LNCAP (cell line): ENCODE data around the gene CD300LB.

Experiments used
- CTCF ChIP-seq: fragments of 450-650 bp; IDR thresholded peaks from 2 replicates; pipeline ENCODE4 v1.5.1; 2017; ENCODE audit warnings: mild to moderate bottlenecking

The CD300LB gene

DNA sequence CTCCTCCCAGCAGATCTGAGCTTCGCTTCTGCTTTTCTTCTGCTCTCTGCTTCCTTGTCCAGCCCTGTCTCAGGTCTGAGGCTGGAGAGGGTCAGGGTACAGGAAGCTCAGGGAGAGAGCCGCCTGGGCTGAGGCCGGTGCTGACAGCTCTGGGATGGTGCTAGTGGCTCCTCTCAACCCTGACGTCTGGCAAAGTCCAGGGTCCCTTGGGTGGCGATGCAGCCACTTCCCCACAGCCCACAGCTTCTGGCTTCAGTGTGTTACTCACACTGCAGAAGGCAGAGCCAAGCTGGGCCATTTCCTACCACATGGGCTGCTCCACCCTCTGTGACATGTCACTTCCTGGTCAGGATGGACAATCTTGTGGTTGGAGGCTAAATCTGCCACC is 14.6 kb upstream of the CD300LB start, which contains the start of gene CD300C:
CD300C (minus strand) TSS at position 273 of the 388 bp plus-strand sequence. CDS start 333 bp downstream, outside the sequence.
- no peak for TF ChIP-seq CTCF

DNA sequence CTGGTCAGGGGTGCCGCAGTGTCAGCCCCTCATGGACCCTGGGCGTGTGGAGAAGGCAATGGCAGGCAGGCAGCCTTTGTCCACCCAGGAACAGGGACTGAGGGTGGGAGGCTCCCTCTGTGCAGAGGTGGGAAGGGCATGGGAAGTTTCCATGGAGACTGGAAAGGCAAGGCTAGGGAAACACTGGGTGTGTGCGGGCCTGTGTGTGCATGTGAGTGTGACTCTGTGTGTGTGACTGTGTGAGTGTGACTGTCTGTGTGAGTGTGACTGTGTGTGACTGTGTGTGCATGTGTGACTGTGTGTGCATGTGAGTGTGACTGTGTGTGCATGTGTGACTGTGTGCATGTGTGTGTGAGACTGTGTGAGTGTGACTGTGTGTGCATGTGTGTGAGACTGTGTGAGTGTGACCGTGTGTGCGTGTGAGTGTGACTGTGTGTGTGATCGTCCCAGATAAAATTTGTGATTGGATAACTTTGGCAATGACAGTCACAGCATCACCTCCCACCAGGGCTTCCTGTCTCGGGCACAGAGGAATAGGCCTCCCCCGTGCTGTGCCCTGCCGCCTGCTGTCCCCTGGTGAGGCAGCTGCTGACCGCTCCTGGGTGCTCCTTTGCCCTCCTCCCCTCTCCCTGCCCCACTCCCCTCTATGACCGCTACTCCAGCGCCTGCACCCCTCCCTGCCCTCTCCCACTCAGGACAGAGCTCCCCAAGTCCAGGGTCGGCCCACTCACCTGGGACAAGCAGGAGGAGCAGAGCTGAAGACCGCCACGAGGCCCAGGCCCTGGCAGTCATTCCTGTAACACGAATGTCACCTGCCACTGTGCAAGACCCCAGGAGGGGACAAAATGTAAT is 13.9 kb upstream of the CD300LB start:
- no peak for TF ChIP-seq CTCF

DNA sequence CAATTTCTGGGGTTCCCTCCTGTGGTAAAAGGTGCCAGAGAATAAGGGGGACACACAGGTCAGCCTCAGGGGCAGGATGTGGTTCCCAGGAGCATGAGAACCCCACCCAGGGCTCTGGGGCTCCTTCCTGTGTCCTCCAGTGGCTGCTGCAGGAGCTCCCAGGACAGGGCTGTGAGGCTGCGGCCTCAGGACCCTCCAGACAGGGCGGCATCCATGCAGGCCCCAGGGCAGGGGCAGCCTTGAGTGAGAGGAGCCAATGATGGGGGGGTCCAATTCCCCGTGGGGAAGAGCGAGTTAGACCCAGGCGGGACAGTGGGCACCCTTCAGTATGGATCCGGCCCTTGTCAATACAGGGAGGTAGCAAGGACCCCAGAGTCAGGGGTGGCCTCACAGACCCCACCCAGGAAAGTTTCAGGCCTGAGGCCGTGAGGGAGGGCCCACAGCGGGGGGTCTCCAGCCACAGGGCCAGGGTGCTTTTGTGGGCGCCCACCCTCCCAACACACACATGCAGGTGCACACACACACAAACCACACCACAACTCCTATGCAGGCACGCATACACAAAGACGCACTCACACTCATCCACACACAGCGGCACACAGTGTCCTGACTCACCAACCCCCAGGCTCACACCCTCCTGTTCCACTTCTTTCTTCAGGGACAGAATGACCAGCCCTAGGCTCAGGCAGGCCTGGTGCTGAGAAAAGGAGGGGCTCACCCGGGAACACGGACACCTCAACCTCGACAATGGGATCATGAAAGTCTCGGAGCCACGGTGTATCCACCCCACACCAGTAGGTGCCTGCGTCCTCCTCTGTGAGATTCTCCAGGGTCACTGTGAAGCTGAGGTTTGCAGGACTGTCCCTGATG is 12.9 kb upstream of the CD300LB start:
- no peak for TF ChIP-seq CTCF

GRCh38 chr17:74543406-74543805 is 12.1 kb upstream of the CD300LB start:
- no peak for TF ChIP-seq CTCF

- no peak for TF ChIP-seq CTCF
Measured at GRCh38 chr17:74542727-74543383, 11.6 kb upstream of the CD300LB start.

DNA sequence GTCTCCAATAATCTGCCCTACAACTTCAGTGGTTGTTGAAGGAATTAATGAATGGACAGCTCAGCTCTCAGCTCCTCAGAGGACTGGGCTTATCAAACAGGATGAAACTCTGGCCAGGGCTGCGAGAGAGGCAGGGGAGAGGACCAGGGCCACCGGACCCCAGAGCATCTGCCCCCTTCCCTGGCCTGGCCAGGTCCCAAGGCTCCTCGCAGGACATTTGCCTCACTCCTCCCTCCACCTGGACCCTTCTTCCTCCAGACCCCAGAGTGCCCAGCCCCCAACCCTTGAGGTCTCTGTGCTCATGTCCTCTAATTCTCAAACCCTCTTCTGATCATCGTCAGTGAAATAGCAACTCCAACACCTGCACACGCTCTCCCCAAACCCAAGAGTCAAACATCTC is 10.9 kb upstream of the CD300LB start:
- TF ChIP-seq CTCF = no peak
